Endodermal cell (in vitro differentiated cells): ENCODE results near the gene RPL10A. TPM values are rescaled to one million over a fixed set of nuclear protein-coding genes. Genes with fewer than 3 reads are reported as not detected.
A peak's percentile ranks its signal among the peaks of the same experiment; 100 is the strongest.

Experiments used
- DNase-seq: peaks from one replicate; pipeline ENCODE4 v3.0.0-alpha.2; 2017
- H3K27ac ChIP-seq: 2 replicates; pipeline ENCODE4 v1.5.1; 2013; ENCODE audit warnings: mild to moderate bottlenecking, low read depth, low read length, moderate library complexity
- H3K27me3 ChIP-seq: 2 replicates; pipeline ENCODE4 v1.6.1; 2013; ENCODE audit warnings: mild to moderate bottlenecking, low read length, moderate library complexity; ENCODE audit not compliant: insufficient read depth, control insufficient read depth, poor library complexity, severe bottlenecking
- H3K36me3 ChIP-seq: 2 replicates; pipeline ENCODE4 v1.7.0; 2013; ENCODE audit warnings: mild to moderate bottlenecking, low read length, moderate library complexity; ENCODE audit not compliant: control insufficient read depth, insufficient read depth
- H3K4me1 ChIP-seq: one replicate; pipeline ENCODE4 v1.7.0; 2013; ENCODE audit warnings: low read length; ENCODE audit not compliant: control insufficient read depth, insufficient read depth
- H3K4me3 ChIP-seq: 2 replicates; pipeline ENCODE4 v1.5.1; 2013; ENCODE audit warnings: mild to moderate bottlenecking, low read length, moderate library complexity
- H3K9ac ChIP-seq: 2 replicates; pipeline ENCODE4 v1.6.1; 2013; ENCODE audit warnings: mild to moderate bottlenecking, low read length, moderate library complexity; ENCODE audit not compliant: poor library complexity, severe bottlenecking; ENCODE audit errors: extremely low read depth
- H3K9me3 ChIP-seq: 2 replicates; pipeline ENCODE4 v1.6.1; 2013; ENCODE audit warnings: mild to moderate bottlenecking, low read length, moderate library complexity; ENCODE audit not compliant: control insufficient read depth
- H3K27ac Mint-ChIP-seq: 2 replicates; pipeline ENCODE4 v1.8.0; 2020; ENCODE audit warnings: mixed read lengths
- H3K27me3 Mint-ChIP-seq: 2 replicates; pipeline ENCODE4 v1.8.0; 2021; ENCODE audit warnings: mild to moderate bottlenecking, mixed read lengths; ENCODE audit not compliant: insufficient read depth
- H3K36me3 Mint-ChIP-seq: 2 replicates; pipeline ENCODE4 v1.8.0; 2020; ENCODE audit warnings: low read depth, mixed read lengths
- H3K4me1 Mint-ChIP-seq: 2 replicates; pipeline ENCODE4 v1.8.0; 2020; ENCODE audit warnings: mixed read lengths
- H3K4me3 Mint-ChIP-seq: 2 replicates; pipeline ENCODE4 v1.8.0; 2020; ENCODE audit warnings: mild to moderate bottlenecking, moderate library complexity, mixed read lengths
- H3K9me3 Mint-ChIP-seq: 2 replicates; pipeline ENCODE4 v1.8.0; 2020; ENCODE audit warnings: mild to moderate bottlenecking, mixed read lengths
- WGBS, 2 experiments: methylation state at CpG; one replicate each; pipeline versions ENCODE4 v1.1.5 to v1.1.7; 2013; ENCODE audit warnings: missing lambda C conversion rate in 2 of 2, mixed read lengths in 1 of 2; ENCODE audit not compliant: insufficient coverage in 1 of 2, insufficient read length in 1 of 2; 5-methylcytosine and 5-hydroxymethylcytosine counted together
- total RNA-seq, 2 donors: library from RNA; stranded (reverse); fragmentation: NEBNext Ultra II Directional in 1 of 2; extraction: Animal tissue kit (Norgen Biotek cat#: 25700) in 1 of 2; gene quantifications; 2 replicates in 1 of 2; 3 replicates in 1 of 2; pipeline ENCODE4 v1.2.1, GENCODE V29; 2021
- TF ChIP-seq, protein P1 (sequence below): fragments of 200-600 bp; sonication (generic); conservative IDR thresholded peaks from 2 replicates; pipeline ENCODE4 v1.5.0; 2021; ENCODE audit warnings: antibody characterized with exemption, mild to moderate bottlenecking

RPL10A gene
- total RNA-seq, 2 donors from 2014 or later: 1,411 to 1,652 TPM

DNA sequence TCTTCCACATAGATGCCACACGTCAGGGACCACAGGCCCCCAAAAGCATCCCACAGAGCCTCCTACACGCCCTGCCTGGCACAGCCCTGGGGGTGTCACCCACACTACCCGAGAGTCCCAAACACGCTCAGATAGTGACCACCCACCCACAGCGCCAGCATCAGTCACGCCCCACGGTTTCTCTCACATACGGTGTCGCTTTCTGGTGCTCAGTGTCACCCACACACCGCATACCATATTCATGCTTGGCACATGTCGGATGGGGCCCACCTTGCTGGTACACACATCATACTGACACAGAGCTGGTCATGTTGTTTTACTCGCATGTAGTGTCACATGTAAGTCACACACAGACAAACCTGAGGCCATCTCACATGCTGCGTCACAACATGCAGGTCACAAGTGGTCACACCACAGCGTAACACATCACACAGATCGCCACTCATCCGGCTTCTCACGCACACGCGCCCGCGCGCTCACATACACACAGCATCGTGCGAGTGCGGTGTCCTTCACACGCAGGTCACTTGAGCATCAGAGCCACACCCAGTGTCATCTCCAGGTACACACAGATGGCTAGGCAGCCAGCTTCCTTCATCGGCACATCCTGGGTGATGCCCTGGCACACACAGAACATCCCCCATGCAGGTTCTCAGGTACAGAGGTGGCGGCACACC, 25.2 kb downstream of the RPL10A start:
- H3K27ac Mint-ChIP-seq: no peak overlapping the region
- 92% methylated on average over 26 to 28 of the region's 28 CpGs for WGBS, 2 experiments

DNA sequence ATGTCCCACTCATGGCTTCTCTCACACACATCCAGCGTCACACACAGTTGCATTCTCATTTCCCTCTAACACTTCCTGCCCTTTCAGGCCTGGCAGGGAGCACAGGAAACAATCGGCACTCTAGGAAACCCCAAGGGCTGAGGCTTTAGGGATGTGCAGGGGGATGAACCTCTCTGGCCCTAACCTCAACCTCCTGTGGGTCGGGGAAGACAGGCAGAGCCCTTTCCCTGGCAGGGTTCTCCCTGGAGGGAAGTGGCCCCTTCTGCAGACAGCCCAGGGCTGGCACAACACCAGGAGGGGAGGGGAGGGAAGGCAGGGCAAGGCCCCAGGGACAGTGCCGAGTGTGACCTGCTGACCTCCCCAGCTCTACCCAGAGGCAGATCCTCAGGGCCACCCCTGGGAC, 26.0 kb downstream of the RPL10A start:
- H3K27ac ChIP-seq: peak overlapping the region; percentile 24

More for the DNA sequence above, 25.2 kb downstream of the RPL10A start:
- no peaks in the 10 kb centered on the region for H3K9me3 Mint-ChIP-seq
- H3K4me3 ChIP-seq: no peak overlapping the region
- no peak for DNase-seq
- peaks cover 49% of the 10 kb centered on the region for H3K4me1 Mint-ChIP-seq
- peaks cover 31% of the 10 kb centered on the region for H3K4me1 ChIP-seq
- H3K27ac ChIP-seq: no peak overlapping the region
- H3K9me3 ChIP-seq: no peaks in the 10 kb centered on the region
- peaks cover 2% of the 10 kb centered on the region for H3K27me3 Mint-ChIP-seq
- TF ChIP-seq, protein P1, sequence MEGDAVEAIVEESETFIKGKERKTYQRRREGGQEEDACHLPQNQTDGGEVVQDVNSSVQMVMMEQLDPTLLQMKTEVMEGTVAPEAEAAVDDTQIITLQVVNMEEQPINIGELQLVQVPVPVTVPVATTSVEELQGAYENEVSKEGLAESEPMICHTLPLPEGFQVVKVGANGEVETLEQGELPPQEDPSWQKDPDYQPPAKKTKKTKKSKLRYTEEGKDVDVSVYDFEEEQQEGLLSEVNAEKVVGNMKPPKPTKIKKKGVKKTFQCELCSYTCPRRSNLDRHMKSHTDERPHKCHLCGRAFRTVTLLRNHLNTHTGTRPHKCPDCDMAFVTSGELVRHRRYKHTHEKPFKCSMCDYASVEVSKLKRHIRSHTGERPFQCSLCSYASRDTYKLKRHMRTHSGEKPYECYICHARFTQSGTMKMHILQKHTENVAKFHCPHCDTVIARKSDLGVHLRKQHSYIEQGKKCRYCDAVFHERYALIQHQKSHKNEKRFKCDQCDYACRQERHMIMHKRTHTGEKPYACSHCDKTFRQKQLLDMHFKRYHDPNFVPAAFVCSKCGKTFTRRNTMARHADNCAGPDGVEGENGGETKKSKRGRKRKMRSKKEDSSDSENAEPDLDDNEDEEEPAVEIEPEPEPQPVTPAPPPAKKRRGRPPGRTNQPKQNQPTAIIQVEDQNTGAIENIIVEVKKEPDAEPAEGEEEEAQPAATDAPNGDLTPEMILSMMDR: no peak
- H3K36me3 ChIP-seq: no peaks in the 10 kb centered on the region
- H3K36me3 Mint-ChIP-seq: no peaks in the 10 kb centered on the region
- no peaks in the 10 kb centered on the region for H3K27me3 ChIP-seq
- no peak overlapping the region for H3K4me3 Mint-ChIP-seq
- no peak overlapping the region for H3K9ac ChIP-seq

DNA sequence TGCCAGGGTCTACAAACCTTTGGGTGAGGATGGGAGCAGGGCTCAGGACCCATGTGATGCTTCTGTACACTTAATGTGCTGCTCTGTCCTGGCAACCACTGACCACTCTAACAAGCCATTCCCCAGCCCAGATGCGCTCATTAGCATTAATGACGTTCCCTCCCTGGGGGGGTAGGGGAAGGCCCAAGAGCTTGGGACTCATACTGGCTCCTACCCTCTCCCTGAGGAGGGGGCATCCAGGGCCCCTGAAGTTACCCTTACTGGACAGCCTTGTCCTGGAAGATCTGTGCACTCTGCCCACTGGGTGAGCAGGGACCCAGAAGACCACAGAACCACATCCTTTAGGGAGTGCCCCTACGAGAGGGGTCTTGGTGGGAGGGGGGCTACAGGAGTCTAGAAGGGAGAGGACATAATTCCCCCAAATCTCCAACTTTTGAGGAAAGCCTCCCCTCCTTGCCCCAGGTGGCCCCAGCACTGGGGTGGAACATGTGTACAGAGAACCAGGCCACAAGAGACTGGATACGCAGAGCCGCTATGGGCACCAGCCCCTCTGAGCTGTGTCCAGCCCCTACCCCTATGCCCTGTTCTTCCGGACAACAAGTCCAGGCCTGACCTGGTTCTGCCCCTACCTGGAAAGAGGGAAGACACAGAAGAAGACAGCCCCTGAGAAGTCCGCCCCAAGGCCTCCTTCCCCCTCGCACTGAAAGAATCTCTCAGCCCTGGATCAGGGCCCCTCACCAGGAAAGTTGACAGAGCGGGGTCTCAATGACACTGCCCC, 27.2 kb downstream of the RPL10A start:
- H3K9me3 ChIP-seq: no peaks in the 10 kb centered on the region
- H3K27ac ChIP-seq: peak overlapping the region; percentile 24
- Mint-ChIP-seq H3K4me3 (peak overlapping the region; percentile 73), H3K4me1 (peaks cover 51% of the 10 kb centered on the region), H3K36me3 (no peaks in the 10 kb centered on the region), H3K27me3 (peaks cover 15% of the 10 kb centered on the region), H3K9me3 (no peaks in the 10 kb centered on the region), H3K27ac (no peak overlapping the region)
- TF ChIP-seq, protein P1: no peak
- H3K4me1 ChIP-seq: peaks cover 29% of the 10 kb centered on the region
- 64 to 67% methylated on average over 3 to 9 of the region's 9 CpGs for WGBS, 2 experiments
- no peaks in the 10 kb centered on the region for H3K36me3 ChIP-seq
- peak overlapping the region; percentile 53 for H3K9ac ChIP-seq
- H3K4me3 ChIP-seq: peak overlapping the region; percentile 81
- DNase-seq: no peak
- H3K27me3 ChIP-seq: no peaks in the 10 kb centered on the region

More for the DNA sequence above, 26.0 kb downstream of the RPL10A start:
- no peaks in the 10 kb centered on the region for H3K36me3 Mint-ChIP-seq
- H3K27me3 Mint-ChIP-seq: peaks cover 9% of the 10 kb centered on the region
- H3K4me3 ChIP-seq: no peak overlapping the region
- no peaks in the 10 kb centered on the region for H3K9me3 ChIP-seq
- no peak for DNase-seq
- no peak overlapping the region for H3K9ac ChIP-seq
- H3K36me3 ChIP-seq: no peaks in the 10 kb centered on the region
- no peak overlapping the region for H3K27ac Mint-ChIP-seq
- WGBS, 2 experiments: 39 to 40% methylated on average over 2 to 3 of the region's 4 CpGs
- TF ChIP-seq, protein P1: no peak
- H3K4me1 ChIP-seq: peaks cover 31% of the 10 kb centered on the region
- H3K9me3 Mint-ChIP-seq: no peaks in the 10 kb centered on the region
- peaks cover 53% of the 10 kb centered on the region for H3K4me1 Mint-ChIP-seq
- no peaks in the 10 kb centered on the region for H3K27me3 ChIP-seq
- no peak overlapping the region for H3K4me3 Mint-ChIP-seq
